Smooth muscle cell of the brain vasculature (primary cell): Measurements from ENCODE around the gene HDLBP.

ENCODE experiments used
- DNase-seq: peaks from one replicate; pipeline ENCODE4 v3.0.0-alpha.2; 2012; ENCODE audit warnings: low read depth, low spot score

Gene HDLBP

DNA sequence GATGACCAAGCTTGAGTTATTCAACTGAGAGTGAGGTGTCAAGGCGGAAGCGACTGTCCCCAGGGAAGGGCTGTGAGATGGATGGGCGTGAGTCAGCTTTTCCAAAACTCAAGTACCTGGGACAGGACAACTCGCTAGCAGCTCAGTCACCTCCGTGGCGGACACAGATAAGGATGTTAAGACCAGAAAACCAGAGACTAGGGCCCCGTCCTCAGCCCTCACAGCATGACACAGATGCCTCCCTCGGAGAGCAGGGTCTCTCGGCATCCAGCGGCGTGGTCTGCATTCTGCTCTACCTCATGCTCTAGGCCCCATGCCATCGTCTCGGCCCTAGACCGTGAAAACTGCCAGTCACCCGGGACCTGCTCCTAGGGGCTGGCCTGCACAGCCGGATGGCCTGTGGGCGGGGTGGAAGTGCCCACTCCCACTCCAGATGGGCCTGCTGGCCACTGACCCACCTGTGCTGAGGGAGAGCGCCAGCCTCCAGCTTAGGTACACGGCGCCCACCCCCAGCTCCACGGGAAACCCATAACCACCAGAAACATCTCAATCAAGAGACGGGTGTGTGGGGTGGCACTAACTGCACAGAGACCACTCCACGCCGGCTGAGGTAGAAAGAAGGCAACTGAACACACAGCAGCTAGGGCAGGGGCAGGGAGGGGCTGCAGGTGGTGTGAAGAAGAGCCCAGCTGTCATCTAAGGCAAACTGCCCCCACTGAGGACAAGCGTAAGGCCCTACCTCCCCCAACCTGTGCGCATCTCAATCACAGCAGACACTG, 87.2 kb downstream of the HDLBP start:
- no peak for DNase-seq

DNA sequence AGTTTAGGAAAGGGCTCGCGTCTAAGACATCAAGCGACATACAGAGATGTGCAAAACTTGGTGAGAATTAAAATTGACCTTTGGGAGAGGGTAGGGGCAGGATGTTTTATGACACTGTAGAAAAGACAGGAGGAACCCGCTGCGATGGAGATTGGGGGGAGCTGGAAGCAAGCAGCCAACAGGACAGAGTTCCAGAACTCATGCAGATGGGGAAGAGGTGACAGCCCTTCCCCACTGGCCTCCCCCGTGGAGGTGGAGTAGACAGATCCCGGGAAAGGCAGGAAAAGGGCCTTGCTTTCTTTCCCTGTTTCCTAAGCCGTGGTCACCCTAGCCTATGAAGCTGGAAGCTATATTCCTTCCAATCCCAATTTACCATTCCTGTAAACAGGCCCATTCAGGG, 87.9 kb downstream of the HDLBP start:
- no peak for DNase-seq

DNA sequence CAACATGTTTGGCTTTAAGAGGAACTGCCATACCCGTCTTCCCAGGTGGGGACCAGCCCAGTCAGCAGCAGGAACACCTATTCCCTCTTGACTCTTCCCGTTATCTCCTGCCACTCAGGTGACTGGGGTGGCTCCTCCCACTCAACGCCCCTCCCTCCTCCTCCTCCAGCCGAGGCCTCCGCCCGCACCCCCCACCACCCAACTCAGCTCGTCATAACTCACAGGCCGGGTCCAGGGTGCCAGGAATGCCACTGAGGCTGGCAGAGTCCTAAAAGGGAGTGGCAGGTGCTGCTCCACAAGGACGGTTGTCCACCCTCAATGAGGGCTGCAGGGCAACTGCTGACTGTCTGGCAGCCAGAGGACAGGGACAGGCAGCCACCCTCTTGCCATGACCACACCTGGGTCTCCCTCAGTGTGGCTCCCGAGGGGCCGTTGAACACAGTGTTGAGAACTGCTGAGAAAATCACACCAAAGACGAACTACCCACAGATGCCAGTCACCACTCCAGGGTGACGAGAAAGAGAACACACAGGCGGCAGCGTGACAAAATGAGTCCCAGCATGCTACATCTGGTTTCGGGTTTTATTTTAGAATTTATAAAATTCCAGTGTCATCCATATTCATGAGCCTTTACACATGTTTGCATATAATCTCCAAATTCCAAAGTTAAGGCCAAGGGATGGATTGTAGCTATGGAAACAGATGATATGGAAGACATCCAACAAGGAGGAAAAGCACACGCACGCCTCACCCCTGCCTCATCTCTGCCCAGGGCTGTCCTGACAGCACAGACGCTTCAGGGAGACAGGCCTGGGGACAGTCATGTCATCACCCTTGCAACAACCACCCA, 88.5 kb downstream of the HDLBP start:
- no peak for DNase-seq

DNA sequence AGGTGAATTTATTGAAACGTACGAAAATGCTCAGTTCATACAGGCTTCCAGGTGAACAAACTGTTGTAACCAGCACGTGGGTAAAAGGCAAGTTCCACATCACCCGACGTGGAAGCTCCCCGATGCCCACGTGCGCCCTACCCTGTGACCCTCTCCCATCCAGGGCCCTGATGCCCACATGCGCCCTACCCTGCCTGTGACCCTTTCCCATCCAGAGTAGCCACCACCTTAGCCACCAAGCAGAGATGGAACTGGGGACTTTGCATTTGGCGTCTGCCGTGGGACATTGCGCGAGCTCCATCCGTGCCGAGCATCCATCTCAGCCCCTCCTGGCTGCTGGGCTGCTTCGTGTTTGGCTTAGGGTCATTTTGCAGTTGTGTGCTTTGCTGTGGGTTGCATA, 89.5 kb downstream of the HDLBP start:
- no peak for DNase-seq

DNA sequence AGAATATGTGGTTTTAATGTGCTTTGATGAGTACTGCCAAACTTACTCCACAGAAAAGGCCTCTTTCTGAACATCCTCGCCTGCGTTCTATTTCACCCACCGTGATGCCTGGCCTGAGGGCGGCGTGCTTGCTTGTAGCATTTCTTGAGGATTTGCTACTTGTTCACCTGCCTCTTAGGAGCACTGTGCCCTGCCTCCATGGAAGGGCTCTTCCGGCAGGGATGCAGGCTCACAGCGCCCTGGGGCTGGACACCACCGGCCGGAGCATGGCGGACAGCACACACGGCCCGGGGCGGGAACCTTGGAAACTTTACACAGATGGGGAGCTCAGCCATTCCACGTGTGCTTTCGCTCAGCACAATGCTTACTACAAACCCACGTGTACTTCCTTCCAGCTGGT, 89.9 kb downstream of the HDLBP start:
- DNase-seq: no peak

DNA sequence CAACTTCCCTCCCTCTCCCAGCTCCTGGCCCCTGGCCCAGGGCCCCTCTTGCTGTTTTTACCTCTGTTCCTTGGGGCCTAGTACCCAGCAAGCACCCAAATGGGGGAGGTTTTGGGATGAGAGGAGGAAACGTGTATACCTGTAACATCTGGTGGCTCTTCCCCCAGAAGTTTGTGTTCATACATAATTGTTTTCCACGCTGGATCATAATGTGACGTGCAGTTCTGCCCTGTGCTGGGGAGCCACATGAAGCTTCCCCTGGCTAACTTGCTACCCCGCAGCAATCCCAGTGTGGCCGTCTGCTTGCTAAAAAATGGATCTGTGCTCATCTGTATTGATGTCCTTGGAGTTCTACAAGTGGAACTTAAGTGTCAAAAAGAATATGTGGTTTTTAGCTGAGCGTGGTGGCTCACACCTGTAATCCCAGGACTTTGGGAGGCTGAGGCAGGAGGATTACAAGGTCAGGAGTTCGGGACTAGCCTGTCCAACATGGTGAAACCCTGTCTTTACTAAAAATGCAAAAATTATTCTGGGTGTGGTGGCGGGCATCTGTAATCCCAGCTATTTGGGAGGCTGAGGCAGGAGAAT, 90.5 kb downstream of the HDLBP start:
- DNase-seq: no peak

DNA sequence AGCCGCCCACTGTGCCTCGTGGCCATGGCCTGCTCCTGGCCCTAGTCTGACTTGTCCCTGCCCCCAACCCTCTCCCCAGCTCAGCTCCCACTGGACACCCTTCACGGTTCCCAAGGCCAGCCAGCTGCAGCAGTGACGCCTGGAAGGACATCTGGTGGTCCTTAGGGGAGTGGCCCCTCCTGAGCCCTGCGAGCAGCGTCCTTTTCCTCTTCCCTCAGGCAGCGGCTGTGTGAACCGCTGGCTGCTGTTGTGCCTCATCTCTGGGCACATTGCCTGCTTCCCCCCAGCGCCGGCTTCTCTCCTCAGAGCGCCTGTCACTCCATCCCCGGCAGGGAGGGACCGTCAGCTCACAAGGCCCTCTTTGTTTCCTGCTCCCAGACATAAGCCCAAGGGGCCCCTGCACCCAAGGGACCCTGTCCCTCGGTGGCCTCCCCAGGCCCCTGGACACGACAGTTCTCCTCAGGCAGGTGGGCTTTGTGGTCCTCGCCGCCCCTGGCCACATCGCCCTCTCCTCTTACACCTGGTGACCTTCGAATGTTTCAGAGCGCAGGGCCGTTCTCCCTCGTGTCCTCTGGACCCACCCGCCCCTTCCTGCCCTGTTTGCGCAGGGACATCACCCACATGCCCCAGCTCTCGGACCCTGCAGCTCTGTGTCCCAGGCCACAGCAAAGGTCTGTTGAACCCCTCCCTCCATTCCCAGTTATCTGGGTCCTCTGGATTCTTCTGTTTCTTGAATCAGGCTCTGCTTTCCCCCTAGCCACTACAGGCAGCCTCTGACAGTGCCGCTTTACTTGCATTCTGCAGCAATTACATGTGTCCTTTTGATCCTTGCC, 91.2 kb downstream of the HDLBP start:
- DNase-seq: peak; percentile 10

DNA sequence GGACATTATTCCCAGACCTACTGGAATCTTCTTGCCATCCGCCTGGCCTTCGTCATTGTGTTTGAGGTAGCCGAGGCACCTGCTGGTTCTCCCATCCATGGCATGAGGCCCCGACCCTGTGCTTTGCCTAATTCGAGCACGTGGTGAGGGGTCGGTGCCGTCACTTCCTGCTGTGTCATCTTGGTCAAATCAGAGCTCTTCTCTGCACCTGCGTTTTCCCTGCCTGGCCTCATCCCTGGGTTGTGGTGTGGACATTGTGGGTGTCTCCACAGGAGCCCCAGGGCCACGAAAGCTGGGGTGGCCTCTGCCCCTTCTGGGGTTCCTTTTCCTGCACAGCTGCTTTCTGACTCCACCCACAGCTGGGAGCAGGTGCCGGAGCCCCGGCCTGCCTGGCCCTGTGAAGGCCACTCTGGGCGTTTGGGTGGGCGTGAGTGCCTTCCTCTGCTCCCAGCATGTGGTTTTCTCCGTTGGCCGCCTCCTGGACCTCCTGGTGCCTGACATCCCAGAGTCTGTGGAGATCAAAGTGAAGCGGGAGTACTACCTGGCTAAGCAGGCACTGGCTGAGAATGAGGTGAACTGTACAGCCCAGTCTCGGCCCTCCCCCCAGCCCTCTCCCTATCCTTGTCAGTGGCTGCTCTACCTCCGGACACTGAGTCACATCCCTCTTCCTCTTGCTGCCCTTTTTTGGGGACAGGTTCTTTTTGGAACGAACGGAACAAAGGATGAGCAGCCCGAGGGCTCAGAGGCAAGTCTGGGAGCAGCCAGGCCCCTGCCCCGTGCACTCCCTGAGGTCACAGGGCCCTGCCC, 92.1 kb downstream of the HDLBP start:
- no peak for DNase-seq

DNA sequence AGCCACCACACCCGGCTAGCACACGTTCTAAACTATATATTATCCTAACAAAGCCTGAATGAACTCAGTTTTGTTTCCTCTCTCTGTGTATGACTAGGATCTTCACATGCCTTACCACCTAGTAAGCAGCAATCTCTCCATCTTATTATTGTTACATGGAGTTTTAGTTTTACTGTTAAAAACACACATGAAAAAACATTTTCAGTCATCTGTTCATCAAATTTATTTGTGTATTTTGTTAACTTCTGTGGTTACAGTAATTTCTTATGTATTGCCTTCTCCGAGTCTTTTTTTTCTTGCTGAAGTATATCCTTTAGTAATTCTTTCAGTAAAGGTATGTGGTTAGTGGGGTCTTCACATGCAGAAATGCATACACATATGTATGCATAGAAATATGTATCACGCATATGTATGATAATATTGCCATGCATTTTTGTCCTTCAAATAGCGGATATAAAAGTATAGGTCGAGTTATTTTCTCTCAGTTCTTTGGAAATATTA, 95.6 kb downstream of the HDLBP start:
- DNase-seq: no peak

DNA sequence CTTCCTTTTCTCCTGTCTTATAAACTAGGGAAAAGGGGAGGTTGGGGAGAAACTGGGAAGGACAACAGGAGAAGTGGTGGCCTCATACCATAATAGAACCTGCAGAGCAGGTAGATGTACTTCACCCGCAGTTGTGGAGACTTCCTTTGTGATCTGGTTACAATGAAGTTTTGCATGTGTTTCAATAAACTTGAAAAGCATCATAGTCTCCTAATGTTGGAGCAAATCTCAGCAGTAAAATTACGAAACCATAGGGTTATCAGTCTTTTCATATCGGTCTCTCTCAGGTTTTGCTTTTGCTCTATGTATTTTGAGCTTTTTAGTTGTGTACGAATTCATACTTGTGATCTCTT, 96.5 kb downstream of the HDLBP start:
- DNase-seq: no peak

DNA sequence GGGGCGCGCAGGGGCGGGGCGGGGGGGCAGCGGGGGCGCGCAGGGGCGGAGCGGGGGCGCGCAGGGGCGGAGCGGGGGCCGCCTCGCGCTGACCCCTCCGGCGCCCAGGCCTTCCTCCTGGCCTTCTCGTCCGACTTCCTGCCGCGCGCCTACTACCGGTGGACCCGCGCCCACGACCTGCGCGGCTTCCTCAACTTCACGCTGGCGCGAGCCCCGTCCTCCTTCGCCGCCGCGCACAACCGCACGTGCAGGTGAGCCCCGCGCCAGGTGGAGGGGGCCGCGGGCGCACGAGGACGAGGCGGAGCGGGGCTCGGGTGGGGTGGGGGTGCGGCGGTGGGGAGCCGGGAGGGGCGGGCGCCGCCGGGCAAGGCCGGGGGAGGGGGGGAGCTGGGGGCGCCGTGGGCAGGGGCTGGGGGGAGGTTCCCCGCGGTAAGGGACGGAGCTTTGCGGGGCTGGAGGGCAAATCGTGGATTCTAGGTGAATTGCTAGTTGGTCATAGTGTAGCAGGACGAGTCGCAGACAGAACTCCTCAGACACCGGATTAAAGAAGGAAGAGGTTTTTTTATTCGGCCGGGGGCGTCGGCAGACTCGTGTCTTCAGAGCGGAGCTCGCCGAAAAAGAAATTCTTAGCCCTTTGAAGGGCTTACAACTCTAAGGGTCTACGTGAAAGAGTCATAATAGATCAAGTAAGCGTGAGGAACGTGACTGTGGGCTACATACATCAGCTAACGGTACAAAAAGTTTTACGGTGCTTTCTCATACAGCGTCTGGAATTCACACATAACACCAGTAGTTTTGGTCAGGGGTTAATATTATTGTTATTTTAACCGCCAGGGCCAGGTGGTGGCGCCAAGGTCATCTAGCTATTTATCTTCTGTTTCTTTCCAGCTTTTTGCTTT, 97.1 kb downstream of the HDLBP start:
- no peak for DNase-seq

DNA sequence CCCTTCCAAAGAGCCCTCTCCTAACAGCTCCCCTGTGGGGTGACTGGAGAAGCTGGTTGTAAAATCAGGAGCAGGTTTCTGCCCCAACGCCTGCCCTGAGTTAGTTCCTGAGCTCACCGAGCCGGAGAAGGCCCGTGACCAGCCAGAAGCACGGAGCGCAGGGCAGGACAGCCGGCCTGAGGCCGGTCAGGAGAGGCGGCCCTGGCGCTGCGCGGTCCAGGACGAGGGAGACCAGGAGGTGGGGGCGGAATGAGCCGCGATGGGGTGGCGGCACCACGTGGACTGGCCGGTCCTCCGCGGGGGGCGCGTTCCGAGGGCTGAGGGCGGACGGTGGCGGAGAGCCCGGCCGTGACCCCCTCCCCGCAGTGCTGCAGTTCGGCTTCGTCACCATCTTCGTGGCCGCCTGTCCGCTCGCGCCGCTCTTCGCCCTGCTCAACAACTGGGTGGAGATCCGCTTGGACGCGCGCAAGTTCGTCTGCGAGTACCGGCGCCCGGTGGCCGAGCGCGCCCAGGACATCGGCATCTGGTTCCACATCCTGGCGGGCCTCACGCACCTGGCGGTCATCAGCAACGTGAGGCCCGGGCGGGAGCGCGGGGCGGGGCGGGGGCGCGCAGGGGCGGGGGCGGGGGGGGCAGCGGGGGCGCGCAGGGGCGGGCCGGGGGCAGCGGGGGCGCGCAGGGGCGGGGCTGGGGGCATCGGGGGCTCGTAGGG, 98.0 kb downstream of the HDLBP start:
- peak; percentile 15 for DNase-seq

DNA sequence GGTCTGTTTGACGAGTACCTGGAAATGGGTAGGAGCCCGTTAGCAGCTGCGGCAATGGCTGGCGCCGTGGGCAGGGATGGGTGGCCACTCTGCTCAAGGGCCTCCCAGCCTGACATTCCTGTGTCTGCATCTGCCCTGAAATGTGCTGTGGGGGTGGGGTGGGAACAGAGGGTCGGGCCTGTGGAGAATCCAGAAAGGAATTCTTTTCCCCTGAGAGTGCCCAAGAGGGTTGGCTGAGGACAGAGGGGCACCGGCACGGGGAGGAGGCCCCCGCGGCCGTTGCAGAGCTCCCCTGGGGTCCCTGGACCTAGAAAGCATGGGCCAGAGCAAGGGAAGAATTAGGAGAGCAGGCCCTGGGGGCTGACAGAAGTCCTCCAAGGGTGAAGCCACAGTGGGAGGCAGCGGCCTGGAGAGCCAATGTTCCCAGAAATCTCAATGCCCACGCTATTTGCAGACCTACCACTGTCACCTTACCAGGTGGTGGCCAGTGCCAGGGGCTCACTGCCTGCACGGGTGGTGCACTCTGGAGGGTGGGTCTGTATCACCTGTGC, 99.2 kb downstream of the HDLBP start:
- DNase-seq: no peak

DNA sequence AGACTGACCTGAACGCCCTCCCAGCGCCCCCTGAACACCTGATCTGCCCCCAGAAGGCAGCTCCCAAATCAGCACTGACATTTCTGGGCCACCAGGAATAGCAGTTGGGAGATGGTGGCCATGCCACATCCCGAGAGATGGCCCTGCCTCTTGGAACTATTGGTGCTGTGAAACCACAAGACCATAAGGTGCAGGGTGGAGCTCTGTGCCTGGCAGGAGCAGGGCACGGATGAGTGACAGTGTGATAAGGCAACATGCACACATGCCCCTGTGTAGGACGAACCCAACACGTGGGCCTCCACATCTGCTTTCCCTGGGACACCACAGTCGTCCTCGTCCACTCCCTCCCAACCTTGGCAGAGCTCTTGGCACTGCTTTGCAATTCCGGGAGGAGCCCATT, 100.1 kb downstream of the HDLBP start:
- no peak for DNase-seq

DNA sequence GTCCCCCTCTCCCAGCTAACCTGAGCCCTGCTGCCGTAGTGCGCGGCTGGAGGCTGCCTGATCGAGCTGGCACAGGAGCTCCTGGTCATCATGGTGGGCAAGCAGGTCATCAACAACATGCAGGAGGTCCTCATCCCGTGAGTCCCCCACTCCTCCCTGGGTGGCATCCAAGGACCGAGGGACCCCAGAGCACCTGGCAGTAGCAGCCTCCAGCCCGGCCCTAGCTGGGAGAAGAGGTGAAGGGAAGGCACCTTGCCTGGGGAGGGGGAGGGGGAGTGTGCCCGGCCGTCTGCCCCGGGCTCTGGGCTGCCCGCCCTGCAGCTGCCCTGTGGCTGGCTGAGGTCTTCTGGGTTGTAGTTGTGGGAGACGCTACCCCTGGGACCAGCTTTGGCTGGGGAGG, 100.7 kb downstream of the HDLBP start:
- no peak for DNase-seq

DNA sequence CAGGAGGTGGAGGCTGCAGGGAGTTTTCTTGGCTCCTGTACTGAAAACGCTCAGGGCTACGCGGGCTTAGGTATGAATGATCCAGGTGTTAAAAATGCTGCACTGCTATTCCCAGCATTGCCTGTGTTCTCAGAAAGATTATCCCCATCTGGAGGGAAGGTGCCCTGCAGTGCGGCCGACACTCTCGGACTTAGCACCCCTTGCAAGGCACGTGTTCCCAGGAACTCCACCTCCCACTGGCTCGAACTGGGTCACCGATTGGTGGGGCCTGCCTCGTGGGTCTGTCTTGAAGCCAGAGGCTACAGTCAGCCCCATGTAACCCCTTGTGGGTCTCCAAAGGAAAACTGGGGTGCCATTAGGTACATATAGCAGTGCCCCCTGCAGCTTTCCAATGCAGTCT, 101.3 kb downstream of the HDLBP start:
- no peak for DNase-seq

DNA sequence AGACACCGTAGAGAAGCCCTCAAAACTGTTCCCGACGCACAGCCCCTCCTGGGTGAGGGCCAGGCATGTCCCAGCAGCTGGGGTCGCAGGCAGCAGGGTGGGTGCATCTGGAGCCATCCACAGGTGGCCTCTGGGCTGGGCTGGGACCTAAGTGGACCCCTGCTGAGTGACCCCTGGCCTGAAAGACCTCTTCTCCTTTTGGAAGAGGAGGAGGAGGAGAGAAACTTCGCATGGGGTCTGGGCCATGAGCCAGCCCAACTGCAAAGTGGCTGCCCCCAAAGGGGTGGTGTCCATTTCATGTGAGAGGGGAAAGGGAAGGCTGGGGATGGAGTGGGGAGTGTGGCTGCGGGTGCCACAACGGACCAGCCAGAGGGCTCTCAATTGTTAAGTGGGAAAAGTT, 101.9 kb downstream of the HDLBP start:
- no peak for DNase-seq

DNA sequence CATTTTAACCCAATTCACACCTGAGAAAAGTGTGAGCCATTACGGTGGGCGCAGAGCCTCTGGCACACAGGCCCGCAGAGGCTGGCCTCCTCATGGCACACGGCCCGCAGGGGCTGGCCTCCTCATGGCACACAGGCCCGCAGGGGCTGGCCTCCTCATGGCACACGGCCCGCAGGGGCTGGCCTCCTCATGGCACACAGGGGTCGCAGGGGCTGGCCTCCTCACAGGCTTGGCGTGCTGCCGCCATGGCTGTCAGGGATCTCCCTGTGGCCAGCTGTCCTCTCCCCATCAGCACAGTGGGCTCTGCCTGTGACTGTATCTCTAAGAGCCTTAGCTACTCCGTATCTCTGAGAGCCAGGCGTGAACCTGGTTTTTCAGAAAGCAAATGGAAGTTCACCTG, 102.4 kb downstream of the HDLBP start:
- DNase-seq: no peak

DNA sequence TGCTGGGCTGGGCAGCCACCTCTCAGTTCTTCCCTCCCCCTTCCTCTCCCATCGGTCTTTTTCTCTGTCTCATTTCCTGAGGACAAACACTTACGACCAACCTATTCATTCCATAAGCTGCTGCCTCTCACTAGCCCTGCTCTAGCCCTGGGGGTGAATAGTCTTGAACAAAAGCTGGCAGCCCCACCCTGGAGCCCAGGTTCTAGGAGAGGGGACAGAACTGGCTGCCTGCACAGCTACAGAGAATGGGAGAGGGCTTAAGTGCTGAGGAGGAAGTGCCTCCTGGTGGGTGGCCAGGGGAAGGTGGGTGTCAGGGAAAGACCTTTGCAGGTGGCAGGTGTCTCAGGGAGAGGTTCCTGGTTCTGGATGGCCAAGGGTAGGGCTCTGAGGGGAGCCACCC, 104.2 kb downstream of the HDLBP start:
- no peak for DNase-seq
